Testis (tissue), 2 donors: ENCODE data around the gene HECTD4.

ENCODE experiments used
- POLR2A ChIP-seq: fragments of 450-650 bp; IDR thresholded peaks from one replicate; pipeline ENCODE4 v1.6.1; 2017; ENCODE audit warnings: antibody characterized with exemption, mild to moderate bottlenecking, moderate library complexity
- TF ChIP-seq, protein P1 (sequence below), 3 experiments: fragments of 450-650 bp in 2 of 3; fragments of 200-600 bp in 1 of 3; sonication (generic) in 1 of 3; IDR thresholded peaks; one replicate each; pipeline ENCODE4 v1.5.1; 2016 to 2019; ENCODE audit warnings: antibody characterized with exemption in 3 of 3, mild to moderate bottlenecking in 2 of 3, moderate library complexity in 1 of 3

DNA sequence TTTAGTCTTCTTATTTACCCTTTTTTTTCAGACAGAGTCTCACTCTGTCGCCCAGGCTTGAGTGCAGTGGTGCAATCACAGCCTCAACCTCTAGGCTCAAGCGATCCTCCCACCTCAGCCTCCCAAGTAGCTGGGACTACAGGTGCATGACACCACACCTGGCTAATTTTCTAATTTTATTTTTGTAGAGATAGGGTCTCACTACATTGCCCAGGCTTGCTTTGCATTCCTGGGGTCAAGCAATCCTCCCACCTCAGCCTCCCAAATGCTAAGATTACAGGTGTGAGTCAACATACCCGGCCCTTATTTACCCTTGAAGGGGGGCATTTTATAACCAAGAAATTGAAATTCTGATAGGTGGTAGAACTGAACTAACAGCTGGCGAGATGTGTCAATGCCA, 21.0 kb downstream of the HECTD4 start:
- TF ChIP-seq, protein P1, sequence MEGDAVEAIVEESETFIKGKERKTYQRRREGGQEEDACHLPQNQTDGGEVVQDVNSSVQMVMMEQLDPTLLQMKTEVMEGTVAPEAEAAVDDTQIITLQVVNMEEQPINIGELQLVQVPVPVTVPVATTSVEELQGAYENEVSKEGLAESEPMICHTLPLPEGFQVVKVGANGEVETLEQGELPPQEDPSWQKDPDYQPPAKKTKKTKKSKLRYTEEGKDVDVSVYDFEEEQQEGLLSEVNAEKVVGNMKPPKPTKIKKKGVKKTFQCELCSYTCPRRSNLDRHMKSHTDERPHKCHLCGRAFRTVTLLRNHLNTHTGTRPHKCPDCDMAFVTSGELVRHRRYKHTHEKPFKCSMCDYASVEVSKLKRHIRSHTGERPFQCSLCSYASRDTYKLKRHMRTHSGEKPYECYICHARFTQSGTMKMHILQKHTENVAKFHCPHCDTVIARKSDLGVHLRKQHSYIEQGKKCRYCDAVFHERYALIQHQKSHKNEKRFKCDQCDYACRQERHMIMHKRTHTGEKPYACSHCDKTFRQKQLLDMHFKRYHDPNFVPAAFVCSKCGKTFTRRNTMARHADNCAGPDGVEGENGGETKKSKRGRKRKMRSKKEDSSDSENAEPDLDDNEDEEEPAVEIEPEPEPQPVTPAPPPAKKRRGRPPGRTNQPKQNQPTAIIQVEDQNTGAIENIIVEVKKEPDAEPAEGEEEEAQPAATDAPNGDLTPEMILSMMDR (IDR thresholded peaks at IDR 0.05) = no peak
- TF ChIP-seq POLR2A = no peak
